PC-9 (cell line): ENCODE results near the gene ACTN3.

Experiments used
- EZH2 ChIP-seq: fragments of 200-600 bp; sonication (generic); IDR thresholded peaks from 2 replicates; pipeline ENCODE4 v1.8.0; 2017; ENCODE audit warnings: antibody characterized with exemption, low read depth
- TF ChIP-seq, protein P1 (sequence below): fragments of 200-600 bp; sonication (generic); conservative IDR thresholded peaks from 2 replicates; pipeline ENCODE4 v1.6.1; 2017; ENCODE audit warnings: mixed run types, antibody characterized with exemption, mild to moderate bottlenecking, moderate library complexity

DNA sequence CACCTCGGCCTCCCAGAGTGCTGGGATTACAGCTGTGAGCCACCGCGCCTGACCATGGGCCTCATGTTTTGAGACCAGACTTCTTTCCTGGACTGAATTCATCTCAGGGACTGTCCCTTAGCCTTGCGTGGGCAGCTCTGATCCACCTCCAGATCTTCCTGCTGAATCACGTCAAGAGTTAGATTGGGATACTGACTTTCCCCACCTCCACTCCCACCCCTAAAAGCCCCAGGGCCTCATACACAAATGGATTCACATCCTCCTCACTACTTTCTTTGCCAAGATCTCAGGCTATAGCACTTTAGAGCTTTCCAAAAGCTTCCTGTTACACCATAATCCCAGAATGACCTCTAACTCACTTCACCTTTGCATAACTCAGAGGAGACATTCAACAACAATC lies 34.1 kb downstream of the ACTN3 start:
- TF ChIP-seq, protein P1, sequence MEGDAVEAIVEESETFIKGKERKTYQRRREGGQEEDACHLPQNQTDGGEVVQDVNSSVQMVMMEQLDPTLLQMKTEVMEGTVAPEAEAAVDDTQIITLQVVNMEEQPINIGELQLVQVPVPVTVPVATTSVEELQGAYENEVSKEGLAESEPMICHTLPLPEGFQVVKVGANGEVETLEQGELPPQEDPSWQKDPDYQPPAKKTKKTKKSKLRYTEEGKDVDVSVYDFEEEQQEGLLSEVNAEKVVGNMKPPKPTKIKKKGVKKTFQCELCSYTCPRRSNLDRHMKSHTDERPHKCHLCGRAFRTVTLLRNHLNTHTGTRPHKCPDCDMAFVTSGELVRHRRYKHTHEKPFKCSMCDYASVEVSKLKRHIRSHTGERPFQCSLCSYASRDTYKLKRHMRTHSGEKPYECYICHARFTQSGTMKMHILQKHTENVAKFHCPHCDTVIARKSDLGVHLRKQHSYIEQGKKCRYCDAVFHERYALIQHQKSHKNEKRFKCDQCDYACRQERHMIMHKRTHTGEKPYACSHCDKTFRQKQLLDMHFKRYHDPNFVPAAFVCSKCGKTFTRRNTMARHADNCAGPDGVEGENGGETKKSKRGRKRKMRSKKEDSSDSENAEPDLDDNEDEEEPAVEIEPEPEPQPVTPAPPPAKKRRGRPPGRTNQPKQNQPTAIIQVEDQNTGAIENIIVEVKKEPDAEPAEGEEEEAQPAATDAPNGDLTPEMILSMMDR, result no peak
- no peak for TF ChIP-seq EZH2
